GM19238 (cell line): ENCODE measurements around the gene MED15.

Experiments
- DNase-seq: peaks from one replicate; pipeline ENCODE4 v3.0.0; 2011; ENCODE audit warnings: low spot score; ENCODE audit not compliant: insufficient read length

Gene MED15

GRCh38 chr22:20509344-20510047, 2.1 kb downstream of the MED15 start:
- DNase-seq, result no peak

GRCh38 chr22:20510811-20511577, 3.6 kb downstream of the MED15 start:
- DNase-seq, result no peak

GRCh38 chr22:20511578-20512229, 4.3 kb downstream of the MED15 start:
- no peak for DNase-seq

GRCh38 chr22:20514658-20515406, 7.4 kb downstream of the MED15 start:
- no peak for DNase-seq

- no peak for DNase-seq
Observed at GRCh38 chr22:20516399-20516798, 9.0 kb downstream of the MED15 start.

GRCh38 chr22:20517422-20517821, 10.0 kb downstream of the MED15 start:
- DNase-seq, result no peak

- DNase-seq, result no peak
Observed at GRCh38 chr22:20517841-20518592, 10.6 kb downstream of the MED15 start.

GRCh38 chr22:20519558-20519957, 12.1 kb downstream of the MED15 start:
- DNase-seq, result no peak

GRCh38 chr22:20520093-20520511, 12.7 kb downstream of the MED15 start:
- DNase-seq, result no peak

GRCh38 chr22:20522134-20523004, 15.0 kb downstream of the MED15 start:
- DNase-seq, result no peak

GRCh38 chr22:20523086-20523983, 15.9 kb downstream of the MED15 start:
- DNase-seq, result no peak

GRCh38 chr22:20524004-20524481, 16.6 kb downstream of the MED15 start:
- no peak for DNase-seq

GRCh38 chr22:20525048-20525447, 17.6 kb downstream of the MED15 start:
- DNase-seq, result no peak

GRCh38 chr22:20526305-20526627, 18.9 kb downstream of the MED15 start:
- no peak for DNase-seq

GRCh38 chr22:20526628-20527355, 19.4 kb downstream of the MED15 start:
- no peak for DNase-seq

GRCh38 chr22:20528405-20528978, 21.1 kb downstream of the MED15 start:
- no peak for DNase-seq

GRCh38 chr22:20530368-20531153, 23.2 kb downstream of the MED15 start:
- DNase-seq, result no peak
